Hepatocyte (in vitro differentiated cells): Measurements from ENCODE around the gene FAM210A.

Source experiments
- CTCF ChIP-seq: fragments of 200-600 bp; sonication (generic); IDR thresholded peaks from 2 replicates; pipeline ENCODE4 v1.5.1; 2016; ENCODE audit warnings: antibody characterized with exemption, mild to moderate bottlenecking; ENCODE audit not compliant: poor library complexity
- EZH2 ChIP-seq: fragments of 200-600 bp; sonication (generic); IDR thresholded peaks from 2 replicates; pipeline ENCODE4 v1.6.1; 2016; ENCODE audit warnings: antibody characterized with exemption, mild to moderate bottlenecking, borderline replicate concordance
- EZH2phosphoT487 ChIP-seq: fragments of 200-600 bp; sonication (generic); IDR thresholded peaks from one replicate; pipeline ENCODE4 v1.6.1; 2018; ENCODE audit warnings: antibody characterized with exemption, mild to moderate bottlenecking, low read depth, moderate library complexity; ENCODE audit not compliant: unreplicated experiment, severe bottlenecking

- TF ChIP-seq EZH2 (no peak), CTCF (no peak), EZH2phosphoT487 (no peak)
These were observed 102.5 kb downstream of the FAM210A start for GRCh38 chr18:13623871-13624270.
